Mesendoderm (in vitro differentiated cells): ENCODE data around the gene CLEC18C. TPM values are rescaled to one million over a fixed set of nuclear protein-coding genes. Genes with fewer than 3 reads are reported as not detected.
"Not testable (repeated sequence)": the region's sequence is repeated elsewhere in the genome, so short reads cannot be mapped to it uniquely, and the experiment has no call there.

ENCODE experiments used
- DNase-seq: peaks from one replicate; pipeline ENCODE4 v3.0.0; 2013
- H2AK5ac ChIP-seq: 2 replicates; pipeline ENCODE4 v1.6.1; 2013; ENCODE audit warnings: low read length, inconsistent platforms
- H2BK120ac ChIP-seq: 2 replicates; pipeline ENCODE4 v1.6.1; 2013; ENCODE audit warnings: low read depth, mild to moderate bottlenecking, low read length, moderate library complexity, mixed read lengths
- H2BK15ac ChIP-seq: replicated peaks from 2 replicates; pipeline ENCODE4 v1.6.1; 2013; ENCODE audit warnings: low read depth, mild to moderate bottlenecking, moderate library complexity
- H2BK5ac ChIP-seq: 2 replicates; pipeline ENCODE4 v1.6.1; 2013; ENCODE audit warnings: low read length, inconsistent platforms
- H3K18ac ChIP-seq: 2 replicates; pipeline ENCODE4 v1.6.1; 2013; ENCODE audit warnings: mild to moderate bottlenecking, low read length, mixed read lengths
- H3K23ac ChIP-seq: one replicate; pipeline ENCODE4 v1.6.1; 2013; ENCODE audit warnings: low read length
- H3K27ac ChIP-seq: 2 replicates; pipeline ENCODE4 v1.5.1; 2013; ENCODE audit warnings: low read depth, mild to moderate bottlenecking, inconsistent platforms, low read length, moderate library complexity
- H3K27me3 ChIP-seq: 2 replicates; pipeline ENCODE4 v1.6.1; 2013; ENCODE audit warnings: low read length, control low read depth, mild to moderate bottlenecking, inconsistent platforms; ENCODE audit not compliant: insufficient read depth, poor library complexity
- H3K36me3 ChIP-seq: 2 replicates; pipeline ENCODE4 v1.6.1; 2013; ENCODE audit warnings: low read length, inconsistent platforms; ENCODE audit not compliant: control insufficient read depth, insufficient read depth
- H3K4ac ChIP-seq: one replicate; pipeline ENCODE4 v1.6.1; 2013; ENCODE audit warnings: low read depth, mild to moderate bottlenecking, low read length, moderate library complexity
- H3K4me1 ChIP-seq: 2 replicates; pipeline ENCODE4 v1.6.1; 2013; ENCODE audit warnings: low read depth, low read length, inconsistent platforms; ENCODE audit not compliant: control insufficient read depth
- H3K4me2 ChIP-seq: 2 replicates; pipeline ENCODE4 v1.6.1; 2013; ENCODE audit warnings: low read length
- H3K4me3 ChIP-seq: 2 replicates; pipeline ENCODE4 v1.5.1; 2013; ENCODE audit warnings: mild to moderate bottlenecking, low read length
- H3K56ac ChIP-seq: one replicate; pipeline ENCODE4 v1.6.1; 2013; ENCODE audit warnings: low read length
- H3K79me1 ChIP-seq: 2 replicates; pipeline ENCODE4 v1.6.1; 2013; ENCODE audit warnings: low read length, inconsistent platforms
- H3K79me2 ChIP-seq: 2 replicates; pipeline ENCODE4 v1.6.1; 2013; ENCODE audit warnings: mild to moderate bottlenecking, low read length; ENCODE audit not compliant: control insufficient read depth, insufficient read depth
- H3K9ac ChIP-seq: 2 replicates; pipeline ENCODE4 v1.6.1; 2013; ENCODE audit warnings: low read length, inconsistent platforms
- H4K5ac ChIP-seq: one replicate; pipeline ENCODE4 v1.6.1; 2013; ENCODE audit warnings: low read length
- H4K8ac ChIP-seq: one replicate; pipeline ENCODE4 v1.6.1; 2013; ENCODE audit warnings: low read depth, mild to moderate bottlenecking, control low read depth, low read length, moderate library complexity
- WGBS: extraction: QIAGEN DNeasy Blood & Tissue Kit; methylation state at CpG from one replicate; pipeline ENCODE4 v1.1.7; 2013; ENCODE audit warnings: low lambda C conversion rate, missing lambda C conversion rate; ENCODE audit not compliant: insufficient coverage; ENCODE audit errors: extremely low coverage; 5-methylcytosine and 5-hydroxymethylcytosine counted together
- polyA plus RNA-seq, 2 experiments: library from polyadenylated mRNA; stranded (reverse); fragments of 200-250 nt; gene quantifications; one replicate each; pipeline ENCODE4 v1.2.3, GENCODE V29; 2013

The CLEC18C gene
- 0.08 TPM for polyA plus RNA-seq (2013, experiment 1 of 2)
- not detected for polyA plus RNA-seq (2013, experiment 2 of 2)

- H3K56ac ChIP-seq, H3K18ac ChIP-seq, H3K4me3 ChIP-seq, H2AK5ac ChIP-seq, H3K79me2 ChIP-seq, H3K23ac ChIP-seq, H3K27ac ChIP-seq, H2BK5ac ChIP-seq, H3K9ac ChIP-seq, H3K4me2 ChIP-seq, DNase-seq, H2BK120ac ChIP-seq, H2BK15ac ChIP-seq, H4K5ac ChIP-seq, H3K27me3 ChIP-seq, H3K36me3 ChIP-seq, H3K4me1 ChIP-seq, H3K79me1 ChIP-seq, H4K8ac ChIP-seq, H3K4ac ChIP-seq: not testable (repeated sequence)
- WGBS, result no CpG with 5 or more reads among the region's 21 CpGs
Measured at GRCh38 chr16:70173212-70173837, at the start of gene CLEC18C. Gene CLEC18C (plus strand): TSS chr16:70173787. CDS start chr16:70174279, 492 bp downstream.

- WGBS, result no CpG with 5 or more reads among the region's 14 CpGs
- not testable (repeated sequence) for H3K4ac ChIP-seq, H3K4me2 ChIP-seq
Measured at GRCh38 chr16:70123822-70124221, 49.8 kb upstream of the CLEC18C start.

GRCh38 chr16:70126226-70126625 is 47.4 kb upstream of the CLEC18C start:
- H2BK5ac ChIP-seq, H3K56ac ChIP-seq, H3K4me2 ChIP-seq, H3K4ac ChIP-seq, H4K5ac ChIP-seq, H2BK15ac ChIP-seq, H4K8ac ChIP-seq, H3K4me3 ChIP-seq, H3K27ac ChIP-seq, H3K79me2 ChIP-seq, H3K23ac ChIP-seq, H2BK120ac ChIP-seq, DNase-seq, H3K79me1 ChIP-seq, H3K9ac ChIP-seq, H3K18ac ChIP-seq, H2AK5ac ChIP-seq, H3K27me3 ChIP-seq, H3K4me1 ChIP-seq, H3K36me3 ChIP-seq: not testable (repeated sequence)
- no CpG with 5 or more reads among the region's 11 CpGs for WGBS

More at GRCh38 chr16:70123822-70124221, 49.8 kb upstream of the CLEC18C start:
- not testable (repeated sequence) for H2BK120ac ChIP-seq, H3K27ac ChIP-seq, H3K4me1 ChIP-seq, H4K8ac ChIP-seq, H4K5ac ChIP-seq, H2BK5ac ChIP-seq, H2BK15ac ChIP-seq, H3K79me2 ChIP-seq, H3K36me3 ChIP-seq, H3K4me3 ChIP-seq, H3K79me1 ChIP-seq, H3K27me3 ChIP-seq, H3K9ac ChIP-seq, DNase-seq, H3K18ac ChIP-seq, H3K23ac ChIP-seq, H3K56ac ChIP-seq, H2AK5ac ChIP-seq

GRCh38 chr16:70127706-70128105 is 45.9 kb upstream of the CLEC18C start:
- H3K4me1 ChIP-seq, H3K27me3 ChIP-seq, H2BK120ac ChIP-seq, H3K4me2 ChIP-seq, DNase-seq, H3K27ac ChIP-seq, H2BK15ac ChIP-seq, H3K56ac ChIP-seq, H3K4ac ChIP-seq, H3K79me2 ChIP-seq, H3K4me3 ChIP-seq, H3K79me1 ChIP-seq, H3K18ac ChIP-seq, H4K5ac ChIP-seq, H3K36me3 ChIP-seq, H2BK5ac ChIP-seq, H3K23ac ChIP-seq, H3K9ac ChIP-seq, H2AK5ac ChIP-seq, H4K8ac ChIP-seq: not testable (repeated sequence)
- WGBS, result no CpG with 5 or more reads among the region's 5 CpGs

- not testable (repeated sequence) for DNase-seq, H3K18ac ChIP-seq, H3K56ac ChIP-seq, H2BK5ac ChIP-seq, H4K8ac ChIP-seq, H3K4ac ChIP-seq, H3K4me1 ChIP-seq, H3K4me3 ChIP-seq, H2AK5ac ChIP-seq, H3K4me2 ChIP-seq, H2BK120ac ChIP-seq, H2BK15ac ChIP-seq, H3K79me2 ChIP-seq, H3K23ac ChIP-seq, H3K27me3 ChIP-seq, H3K36me3 ChIP-seq, H3K9ac ChIP-seq, H3K27ac ChIP-seq, H3K79me1 ChIP-seq, H4K5ac ChIP-seq
- WGBS, result no CpG with 5 or more reads among the region's 10 CpGs
Measured at GRCh38 chr16:70128844-70129243, 44.7 kb upstream of the CLEC18C start.

- not testable (repeated sequence) for H2AK5ac ChIP-seq, DNase-seq, H4K5ac ChIP-seq, H3K79me2 ChIP-seq, H3K4me1 ChIP-seq, H4K8ac ChIP-seq, H3K4me2 ChIP-seq, H2BK5ac ChIP-seq, H3K18ac ChIP-seq, H3K56ac ChIP-seq, H3K4ac ChIP-seq, H3K36me3 ChIP-seq, H3K9ac ChIP-seq, H3K79me1 ChIP-seq, H3K27ac ChIP-seq, H2BK120ac ChIP-seq, H3K23ac ChIP-seq, H2BK15ac ChIP-seq, H3K4me3 ChIP-seq, H3K27me3 ChIP-seq
- no CpG with 5 or more reads among the region's 8 CpGs for WGBS
Measured at GRCh38 chr16:70135796-70136195, 37.8 kb upstream of the CLEC18C start.
